NCI-H460 (cell line): ENCODE measurements around the gene SKAP2. TPM values are rescaled to one million over a fixed set of nuclear protein-coding genes. Genes with fewer than 3 reads are reported as not detected.
A peak's percentile ranks its signal among the peaks of the same experiment; 100 is the strongest.

ENCODE experiments used
- DNase-seq: peaks from one replicate; pipeline ENCODE4 v3.0.0-alpha.2; 2016; ENCODE audit warnings: low read depth; ENCODE audit errors: extremely low read depth
- total RNA-seq: library from RNA; depleted of rRNA; stranded (reverse); fragments of >200 nt; shearing (Covaris generic); gene quantifications from 2 replicates; pipeline ENCODE4 v1.2.3, GENCODE V29; 2014

The SKAP2 gene
- total RNA-seq, 1 experiment from 2014 or later = 52.1 TPM

DNA sequence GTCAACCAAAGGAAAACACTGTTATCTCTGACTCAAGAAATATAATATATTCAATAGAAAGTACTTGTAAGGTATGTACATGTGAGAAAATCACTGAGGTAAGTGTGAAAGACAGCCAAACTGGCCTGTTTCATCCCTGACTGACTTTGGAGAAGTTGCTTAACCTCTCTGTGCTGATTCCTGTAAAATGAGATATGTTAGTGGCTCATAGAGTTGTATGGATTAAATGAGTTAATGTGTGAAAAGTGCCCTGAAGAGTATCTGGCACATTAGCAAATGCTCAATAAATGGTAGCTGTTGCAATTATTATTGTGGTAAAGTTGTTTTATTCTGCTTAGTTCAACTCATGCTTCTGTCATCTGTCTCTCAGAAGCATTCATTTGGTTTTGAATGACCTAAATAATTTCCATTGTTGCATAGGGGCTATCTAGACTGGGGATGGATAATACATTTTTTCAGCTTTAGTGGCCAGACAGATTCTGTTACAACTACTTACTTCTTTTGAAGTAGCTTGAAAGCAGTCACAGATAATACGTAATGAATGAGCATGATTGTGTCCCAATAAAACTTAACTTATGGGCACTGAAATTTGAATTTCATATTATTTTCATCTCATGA lies 84.3 kb downstream of the SKAP2 start:
- no peak for DNase-seq

- no peak for DNase-seq
Measured at GRCh38 chr7:26777385-26777784, 87.0 kb downstream of the SKAP2 start.

GRCh38 chr7:26760501-26760900 lies 103.9 kb downstream of the SKAP2 start:
- DNase-seq = no peak

DNA sequence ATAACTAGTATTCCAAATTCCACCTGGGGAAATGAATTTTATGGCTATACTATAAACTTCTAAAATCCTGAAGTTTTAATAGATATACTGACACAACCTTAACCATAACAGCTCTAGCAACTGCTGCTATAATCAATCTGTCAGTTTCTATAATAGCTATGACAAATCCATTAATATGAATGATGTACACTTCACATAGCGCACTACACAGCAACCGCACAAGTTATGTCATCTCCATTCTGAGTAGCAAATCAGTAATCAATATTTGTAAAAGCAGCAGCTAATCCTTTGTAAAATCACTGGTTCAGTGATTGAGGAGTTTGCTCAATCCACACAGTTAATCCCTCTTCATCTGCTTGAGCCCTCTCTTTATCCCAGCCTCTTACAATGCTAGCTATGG lies 105.3 kb downstream of the SKAP2 start:
- no peak for DNase-seq

- no peak for DNase-seq
Measured at GRCh38 chr7:26743205-26743604, 121.2 kb downstream of the SKAP2 start.

DNA sequence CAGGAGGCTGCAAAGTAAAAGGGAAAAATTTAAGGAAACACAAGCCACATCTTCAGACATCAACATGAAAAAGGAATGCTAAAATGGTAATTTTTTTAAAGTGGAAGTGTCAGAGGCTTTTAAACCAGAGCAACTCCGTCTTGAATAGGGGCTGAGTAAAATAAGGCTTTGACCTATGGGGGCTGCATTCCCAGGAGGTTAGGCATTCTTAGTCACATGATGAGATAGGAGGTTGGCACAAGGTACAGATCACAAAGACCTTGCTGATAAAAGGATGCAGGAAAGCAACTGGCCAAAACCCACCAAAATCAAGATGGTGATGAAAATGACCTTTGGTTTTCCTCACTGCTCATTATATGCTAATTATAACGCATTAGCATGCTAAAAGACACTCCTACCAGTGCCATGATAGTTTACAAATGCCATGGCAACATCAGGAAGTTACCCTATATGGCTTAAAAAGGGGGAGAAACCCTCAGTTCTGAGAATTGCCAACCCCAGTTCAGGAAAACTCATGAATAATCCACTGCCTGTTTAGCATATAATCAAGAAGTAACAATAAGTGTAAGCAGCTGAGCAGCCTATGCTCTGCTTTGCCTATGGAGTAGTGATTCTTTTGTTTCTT lies 128.3 kb downstream of the SKAP2 start:
- no peak for DNase-seq

DNA sequence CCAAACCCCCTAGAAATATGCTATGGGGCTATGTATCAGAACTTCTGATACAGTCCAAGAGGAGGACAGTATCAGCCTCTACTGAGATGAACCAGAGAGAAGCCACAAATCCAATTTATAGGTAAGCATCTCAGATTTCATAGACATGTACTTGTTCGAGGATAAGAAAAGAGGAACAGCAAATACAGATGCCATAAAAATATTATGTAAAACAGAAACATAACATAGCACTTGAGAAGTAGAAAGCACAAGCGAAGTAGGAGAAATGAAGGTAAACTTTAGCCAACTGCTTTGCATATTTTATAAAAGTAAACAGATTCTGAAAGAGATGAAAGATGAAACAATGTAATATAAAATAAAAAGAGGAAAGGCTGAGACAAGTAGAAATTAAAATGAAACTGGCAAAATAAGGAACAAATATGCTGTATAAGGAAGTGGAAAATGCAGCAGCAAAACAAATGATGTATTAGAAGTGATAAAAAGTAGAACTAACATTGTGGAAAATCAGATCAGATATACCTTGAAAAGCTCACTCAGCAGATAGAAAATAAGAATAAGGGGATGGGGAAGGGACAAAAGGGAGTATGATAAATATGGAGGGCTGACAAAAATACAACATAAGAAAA lies 135.1 kb downstream of the SKAP2 start:
- no peak for DNase-seq

DNA sequence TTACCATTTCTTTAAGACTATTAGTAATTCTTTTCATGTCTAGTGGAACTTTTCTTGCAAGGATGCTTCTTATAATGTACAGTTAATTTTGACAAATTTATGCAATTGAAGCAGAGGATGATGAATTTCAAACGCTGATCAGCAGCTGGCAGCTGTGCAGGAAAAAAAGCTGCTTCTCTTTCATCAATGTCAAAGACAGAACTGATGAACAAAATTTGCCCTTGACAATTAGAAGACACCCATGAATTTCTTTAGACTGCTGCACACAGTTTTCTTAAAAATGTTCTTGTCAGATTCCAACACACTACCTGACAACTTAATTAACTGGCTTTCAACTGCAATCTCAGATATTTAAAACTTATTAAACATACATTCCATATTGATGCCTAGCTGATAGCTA lies 138.3 kb downstream of the SKAP2 start:
- no peak for DNase-seq

DNA sequence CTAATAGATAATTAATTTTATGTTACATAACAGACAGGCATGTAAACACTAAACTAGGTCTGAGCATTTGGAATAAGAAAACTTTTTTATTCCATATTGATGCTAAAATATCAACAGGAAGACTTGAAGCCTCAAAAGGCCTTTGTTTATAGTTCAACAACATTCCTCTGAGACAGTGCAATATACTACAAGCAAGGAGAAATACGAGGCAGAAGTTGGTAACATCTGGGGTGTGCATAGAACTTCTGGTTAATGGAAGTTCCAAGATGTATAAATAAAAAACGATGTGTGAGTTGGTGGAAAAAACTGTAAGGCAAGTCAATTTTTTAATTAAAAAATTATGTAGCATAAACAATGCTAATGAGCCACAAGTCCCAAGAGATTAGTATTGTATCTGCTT lies 139.6 kb downstream of the SKAP2 start:
- no peak for DNase-seq

DNA sequence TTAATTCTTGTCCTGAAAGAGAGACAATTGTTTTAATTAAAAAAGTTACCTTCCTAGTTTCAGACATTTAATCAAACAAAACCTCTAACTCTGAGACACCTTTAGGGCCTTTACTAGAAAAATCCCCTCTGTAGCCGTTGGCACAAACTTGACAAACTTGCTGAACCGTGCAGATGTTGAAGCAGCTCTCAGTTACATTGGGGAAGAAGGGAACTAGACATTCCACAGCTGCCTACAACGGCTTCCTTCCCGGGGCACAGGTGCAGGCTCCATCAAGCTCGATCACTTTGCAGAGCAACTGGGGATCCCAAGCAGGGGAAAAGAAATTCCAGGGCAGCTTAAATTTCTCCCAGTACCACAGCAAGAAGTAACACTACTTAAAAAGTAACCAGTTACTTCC lies 141.3 kb downstream of the SKAP2 start:
- no peak for DNase-seq

- DNase-seq = no peak
Measured at GRCh38 chr7:26721450-26721849, 142.9 kb downstream of the SKAP2 start.

DNA sequence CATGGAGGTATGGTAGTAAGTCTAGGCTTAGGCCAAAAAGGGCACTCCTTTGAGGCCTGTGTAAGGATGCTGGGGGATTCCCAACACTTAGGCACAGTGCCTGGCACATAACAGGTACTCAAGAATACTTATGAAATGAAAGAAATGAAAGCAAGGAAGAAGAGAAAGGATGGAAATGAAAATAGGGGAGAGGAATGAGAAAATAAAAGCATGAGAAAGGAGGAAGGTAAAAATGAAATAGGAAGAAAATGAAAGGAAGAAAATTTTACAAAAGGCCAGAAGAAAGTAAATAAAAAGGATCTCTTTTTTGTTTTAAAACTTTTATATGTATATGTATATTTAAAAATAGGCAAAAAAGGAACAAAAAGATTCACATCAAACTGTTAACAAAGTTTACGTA lies 146.3 kb downstream of the SKAP2 start:
- no peak for DNase-seq

DNA sequence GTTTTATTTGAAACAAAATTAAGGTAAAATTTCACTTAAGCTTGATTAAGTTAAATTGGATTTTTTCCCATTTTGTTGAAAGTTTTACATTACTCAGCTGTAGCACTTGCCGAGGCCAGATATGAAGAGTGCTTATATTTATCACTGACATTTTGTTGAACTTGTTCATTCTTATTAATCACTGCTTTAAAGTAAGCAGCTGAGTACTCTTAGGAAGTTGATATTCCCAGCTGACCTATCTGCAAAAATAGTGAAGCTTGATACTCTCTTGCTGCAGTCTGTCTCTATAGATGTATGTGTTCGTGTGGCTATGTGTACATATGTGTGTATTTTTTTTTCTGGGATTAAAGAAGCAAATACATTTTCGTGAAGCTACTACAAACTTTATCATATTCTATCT lies 150.0 kb downstream of the SKAP2 start:
- DNase-seq = no peak

GRCh38 chr7:26714006-26714405 lies 150.4 kb downstream of the SKAP2 start:
- DNase-seq = no peak

GRCh38 chr7:26709210-26709990 lies 155.0 kb downstream of the SKAP2 start:
- DNase-seq = no peak

DNA sequence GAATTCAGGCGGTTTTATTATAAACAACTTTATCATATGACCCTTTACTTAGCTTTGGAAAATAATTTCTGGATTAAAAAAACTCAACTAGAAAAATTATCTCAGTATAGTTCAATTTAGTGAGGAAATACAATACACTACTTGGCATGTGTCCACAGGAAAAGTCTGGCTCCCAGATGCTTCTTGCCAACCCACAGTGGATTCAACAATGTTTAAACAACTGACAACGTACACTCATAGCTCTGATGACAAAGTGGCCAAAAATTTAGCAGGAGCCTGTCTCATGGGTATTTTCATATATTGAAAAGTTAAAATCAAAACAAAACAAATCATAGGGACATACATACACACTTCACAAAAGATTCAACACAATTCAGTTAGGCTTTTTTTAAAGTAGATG lies 158.8 kb downstream of the SKAP2 start:
- DNase-seq = peak; percentile 58

DNA sequence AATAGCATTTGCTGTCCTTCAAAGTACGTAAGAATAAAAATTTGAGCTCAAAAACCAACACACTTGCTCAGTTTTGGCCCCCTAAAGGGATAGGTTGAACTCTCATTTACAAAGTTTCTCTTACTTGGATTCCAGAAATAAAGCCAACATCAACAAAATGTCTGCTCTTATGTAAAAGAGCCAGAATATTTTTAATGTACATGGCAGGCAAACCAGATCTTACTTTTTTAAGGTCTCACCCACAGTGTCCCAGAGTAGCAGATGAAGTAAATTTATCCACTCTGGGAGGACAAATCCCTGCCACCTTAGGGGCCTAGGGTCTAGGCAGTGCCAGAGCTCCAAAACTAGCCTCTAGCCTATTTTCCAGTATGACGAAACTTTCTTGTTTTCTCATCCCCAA lies 159.6 kb downstream of the SKAP2 start:
- no peak for DNase-seq

GRCh38 chr7:26704036-26704435 lies 160.4 kb downstream of the SKAP2 start:
- DNase-seq = no peak

GRCh38 chr7:26700893-26701292 lies 163.5 kb downstream of the SKAP2 start:
- DNase-seq = no peak

GRCh38 chr7:26700386-26700785 lies 164.0 kb downstream of the SKAP2 start:
- DNase-seq = no peak

- no peak for DNase-seq
Measured at GRCh38 chr7:26699766-26700165, 164.6 kb downstream of the SKAP2 start.

DNA sequence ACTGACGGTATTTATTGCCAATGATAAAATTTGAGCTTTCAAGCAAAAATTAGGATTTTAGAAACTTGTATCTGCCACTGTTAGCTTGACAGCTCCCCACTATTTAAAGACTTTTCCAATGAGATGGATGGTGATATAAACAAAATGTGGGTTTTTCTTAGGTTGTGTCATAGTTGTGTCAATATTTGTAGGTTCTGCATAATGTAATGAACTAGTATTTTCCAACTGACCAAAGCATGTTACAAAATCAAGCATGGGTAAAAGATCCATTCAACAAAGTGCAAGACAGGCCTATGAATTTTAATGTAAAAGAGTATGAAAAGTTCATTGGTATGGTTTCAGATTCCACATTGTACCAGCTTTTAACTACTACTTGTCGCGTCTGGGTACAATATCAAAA lies 165.6 kb downstream of the SKAP2 start:
- DNase-seq = no peak
